Erythroblast (primary cell): Measurements from ENCODE around the gene SH3PXD2B.

Source experiments
- GATA1 ChIP-seq: IDR thresholded peaks from 2 replicates; pipeline ENCODE4 v1.6.1; 2011; ENCODE audit warnings: low read depth, mild to moderate bottlenecking, control low read depth, low read length, moderate library complexity
- POLR2A ChIP-seq: IDR thresholded peaks from 2 replicates; pipeline ENCODE4 v1.6.1; 2011; ENCODE audit warnings: mild to moderate bottlenecking, low read length

DNA sequence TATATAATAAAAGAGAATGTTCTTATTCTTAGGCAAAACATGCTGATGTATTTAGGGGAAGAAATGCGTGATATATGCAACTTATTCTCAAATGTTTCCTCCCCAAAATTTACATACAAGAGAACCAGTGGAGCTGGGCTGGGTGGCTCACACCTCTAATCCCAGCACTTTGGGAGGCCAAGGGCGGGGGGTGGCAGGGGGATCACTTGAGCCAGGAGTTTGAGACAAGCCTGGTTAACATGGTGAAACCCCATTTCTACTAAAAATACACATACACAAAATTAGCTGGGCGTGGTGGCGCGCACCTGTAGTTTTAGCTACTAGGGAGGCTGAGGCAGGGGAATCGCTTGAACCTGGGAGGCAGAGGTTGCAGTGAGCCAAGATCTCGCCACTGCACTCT lies 143.3 kb downstream of the SH3PXD2B start:
- TF ChIP-seq POLR2A (no peak), GATA1 (no peak)
